Liver (tissue), 9 donors: ENCODE results near the gene INTS3. TPM values are rescaled to one million over a fixed set of nuclear protein-coding genes. Genes with fewer than 3 reads are reported as not detected.

Experiments
- DNase-seq: peaks from one replicate; pipeline ENCODE4 v3.0.0-alpha.2; 2017; ENCODE audit warnings: low spot score
- H3K27ac ChIP-seq, 2 donors: one replicate each; pipeline ENCODE4 v1.7.0; 2013; ENCODE audit warnings: inconsistent platforms in 2 of 2, low read length in 2 of 2, control low read depth in 1 of 2, low read depth in 1 of 2, mild to moderate bottlenecking in 1 of 2
- H3K27me3 ChIP-seq, 4 donors: one replicate each; pipeline versions ENCODE4 v1.6.1 to v1.7.0; 2013; ENCODE audit warnings: low read length in 3 of 4, inconsistent platforms in 1 of 4, mild to moderate bottlenecking in 1 of 4, moderate library complexity in 1 of 4; ENCODE audit not compliant: control insufficient read depth in 4 of 4, insufficient read depth in 4 of 4
- H3K36me3 ChIP-seq, 4 donors: one replicate each; pipeline versions ENCODE4 v1.6.1 to v1.7.0; 2013; ENCODE audit warnings: low read length in 3 of 4, mild to moderate bottlenecking in 3 of 4, low read depth in 1 of 4, moderate library complexity in 1 of 4; ENCODE audit not compliant: control insufficient read depth in 4 of 4, insufficient read depth in 3 of 4
- H3K4me1 ChIP-seq, 4 donors: one replicate each; pipeline versions ENCODE4 v1.6.1 to v1.7.0; 2013; ENCODE audit warnings: low read length in 3 of 4, mild to moderate bottlenecking in 3 of 4, moderate library complexity in 1 of 4; ENCODE audit not compliant: control insufficient read depth in 4 of 4, insufficient read depth in 4 of 4
- H3K4me3 ChIP-seq, 3 donors: one replicate each; pipeline versions ENCODE4 v1.6.1 to v1.7.0; 2013; ENCODE audit warnings: low read length in 3 of 3, control low read depth in 1 of 3, low read depth in 1 of 3, mild to moderate bottlenecking in 1 of 3
- H3K9ac ChIP-seq, 2 donors: one replicate each; pipeline ENCODE4 v1.7.0; 2013; ENCODE audit warnings: low read length in 2 of 2, mild to moderate bottlenecking in 2 of 2, moderate library complexity in 2 of 2, control low read depth in 1 of 2, low read depth in 1 of 2
- H3K9me3 ChIP-seq, 4 donors: one replicate each; pipeline versions ENCODE4 v1.6.1 to v1.7.0; 2013; ENCODE audit warnings: low read length in 3 of 4; ENCODE audit not compliant: control insufficient read depth in 4 of 4
- ATF3 ChIP-seq: IDR thresholded peaks from 2 replicates; pipeline ENCODE4 v1.6.1; 2016; ENCODE audit warnings: antibody characterized with exemption
- CTCF ChIP-seq: fragments of 150-350 bp; IDR thresholded peaks from 2 replicates; pipeline ENCODE4 v1.5.1; 2017; ENCODE audit warnings: improper control_type of control experiment, low read depth, low read length; ENCODE audit not compliant: missing input control
- FOXA1 ChIP-seq: IDR thresholded peaks from 2 replicates; pipeline ENCODE4 v1.6.1; 2016; ENCODE audit warnings: antibody characterized with exemption
- FOXA2 ChIP-seq: IDR thresholded peaks from 2 replicates; pipeline ENCODE4 v1.6.1; 2016; ENCODE audit warnings: antibody characterized with exemption
- GABPA ChIP-seq, 2 donors: IDR thresholded peaks in 1 of 2; conservative IDR thresholded peaks in 1 of 2; 2 replicates each; pipeline ENCODE4 v1.6.1; 2016; ENCODE audit warnings: antibody characterized with exemption in 2 of 2, mild to moderate bottlenecking in 1 of 2, moderate library complexity in 1 of 2
- HNF4A ChIP-seq, 2 donors: conservative IDR thresholded peaks; 2 replicates each; pipeline ENCODE4 v1.6.1; 2016; ENCODE audit warnings: antibody characterized with exemption in 2 of 2, mild to moderate bottlenecking in 2 of 2
- HNF4G ChIP-seq: IDR thresholded peaks from 2 replicates; pipeline ENCODE4 v1.6.1; 2016; ENCODE audit warnings: antibody characterized with exemption
- JUND ChIP-seq, 2 donors: IDR thresholded peaks; 2 replicates each; pipeline ENCODE4 v1.6.1; 2016; ENCODE audit warnings: antibody characterized with exemption in 2 of 2
- MAX ChIP-seq: IDR thresholded peaks from 2 replicates; pipeline ENCODE4 v1.6.1; 2016; ENCODE audit warnings: antibody characterized with exemption
- NR2F2 ChIP-seq: IDR thresholded peaks from 2 replicates; pipeline ENCODE4 v1.6.1; 2016; ENCODE audit warnings: antibody characterized with exemption
- RAD21 ChIP-seq, 2 donors: IDR thresholded peaks; 2 replicates each; pipeline ENCODE4 v1.6.1; 2016; ENCODE audit warnings: antibody characterized with exemption in 2 of 2, mild to moderate bottlenecking in 2 of 2
- REST ChIP-seq: IDR thresholded peaks from 2 replicates; pipeline ENCODE4 v1.6.1; 2016; ENCODE audit warnings: antibody characterized with exemption, mild to moderate bottlenecking
- RXRA ChIP-seq, 2 donors: IDR thresholded peaks; 2 replicates each; pipeline ENCODE4 v1.6.1; 2017 to 2018; ENCODE audit warnings: antibody characterized with exemption in 2 of 2, mild to moderate bottlenecking in 1 of 2
- SP1 ChIP-seq: IDR thresholded peaks from 2 replicates; pipeline ENCODE4 v1.6.1; 2018; ENCODE audit warnings: antibody characterized with exemption, mild to moderate bottlenecking
- TAF1 ChIP-seq: conservative IDR thresholded peaks from 2 replicates; pipeline ENCODE4 v1.6.1; 2016; ENCODE audit warnings: antibody characterized with exemption, mild to moderate bottlenecking
- YY1 ChIP-seq: IDR thresholded peaks from 2 replicates; pipeline ENCODE4 v1.6.1; 2016; ENCODE audit warnings: antibody characterized with exemption, mild to moderate bottlenecking
- WGBS: extraction: QIAGEN DNeasy Blood & Tissue Kit; methylation state at CpG from one replicate; pipeline ENCODE4 v1.1.7; 2013; 5-methylcytosine and 5-hydroxymethylcytosine counted together
- polyA plus RNA-seq, 2 donors: library from polyadenylated mRNA; stranded (reverse) in 1 of 2; unstranded in 1 of 2; fragments of 200-250 nt in 1 of 2; fragments of >200 nt in 1 of 2; fragmentation: Nextera tagmentation in 1 of 2; extraction: Ambion mirVana in 1 of 2; gene quantifications; one replicate each; pipeline versions ENCODE4 v1.2.1 to v1.2.3, GENCODE V29; 2013 to 2015
- total RNA-seq, 2 donors: library from RNA; depleted of rRNA; stranded (reverse); fragments of >200 nt; gene quantifications; one replicate each; pipeline ENCODE4 v1.2.3, GENCODE V29; 2014
- donor health status: healthy.
- donor health status: healthy.
- donor health status: healthy.
- donor health status: healthy.
- donor health status: healthy.

Gene INTS3
- total and polyA plus RNA-seq, 4 donors: 9.0 to 26.0 (median 15.2) TPM

GRCh38 chr1:153750026-153750995 is 22.5 kb downstream of the INTS3 start:
- Histone ChIP-seq H3K27ac (peak overlapping the region in 1 of 2 donors; percentile 41), H3K9ac (no peak overlapping the region), H3K36me3 (peaks cover 1 to 59% (median 54%) of the 10 kb centered on the region in 4 donors), H3K27me3 (no peaks in the 10 kb centered on the region), H3K4me1 (peaks cover 0 to 13% (median 3%) of the 10 kb centered on the region in 4 donors), H3K9me3 (no peaks in the 10 kb centered on the region), H3K4me3 (no peak overlapping the region)
- peak in 1 of 2 donors; percentile 27 for TF ChIP-seq RAD21 (IDR thresholded peaks at IDR 0.05)
- no peak for TF ChIP-seq REST
- no peak for DNase-seq
- 62% methylated on average over 6 of the region's 6 CpGs for WGBS

- Histone ChIP-seq H3K4me1 (peaks cover 0 to 13% (median 3%) of the 10 kb centered on the region in 4 donors), H3K9ac (no peak overlapping the region), H3K4me3 (no peak overlapping the region), H3K27ac (peak overlapping the region; percentile 14 to 48), H3K9me3 (no peaks in the 10 kb centered on the region), H3K36me3 (peaks cover 1 to 51% (median 45%) of the 10 kb centered on the region in 4 donors), H3K27me3 (no peaks in the 10 kb centered on the region)
- 86% methylated on average over 2 of the region's 2 CpGs for WGBS
- TF ChIP-seq NR2F2 (peak; percentile 53), SP1 (peak; percentile 27), YY1 (no peak)
- DNase-seq: no peak
Observed at GRCh38 chr1:153752072-153752471, 24.2 kb downstream of the INTS3 start.

- H3K9me3 ChIP-seq: no peaks in the 10 kb centered on the region
- no peak for DNase-seq
- peak overlapping the region; percentile 14 to 48 for H3K27ac ChIP-seq
- no peaks in the 10 kb centered on the region for H3K27me3 ChIP-seq
- 78% methylated on average over 8 of the region's 8 CpGs for WGBS
- no peak overlapping the region for H3K4me3 ChIP-seq
- no peak overlapping the region for H3K9ac ChIP-seq
- peaks cover 1 to 51% (median 43%) of the 10 kb centered on the region in 4 donors for H3K36me3 ChIP-seq
- peaks cover 0 to 13% (median 3%) of the 10 kb centered on the region in 4 donors for H3K4me1 ChIP-seq
- TF ChIP-seq YY1 (no peak), REST (no peak), HNF4G (no peak), RAD21 (IDR thresholded peaks at IDR 0.05) (no peak), RXRA (IDR thresholded peaks at IDR 0.05) (no peak), MAX (no peak), ATF3 (no peak), JUND (IDR thresholded peaks at IDR 0.05) (no peak), CTCF (no peak), GABPA (IDR thresholded peaks at IDR 0.05 in 1 of 2, conservative IDR thresholded peaks at IDR 0.05 in 1 of 2) (no peak), HNF4A (conservative IDR thresholded peaks at IDR 0.05) (no peak), SP1 (no peak), FOXA2 (no peak), TAF1 (no peak), FOXA1 (no peak)
Observed at GRCh38 chr1:153752571-153753195, 24.8 kb downstream of the INTS3 start.
